SIG-M5 (cell line): ENCODE data around the gene TGIF2.
"Not testable (repeated sequence)": the region's sequence is repeated elsewhere in the genome, so short reads cannot be mapped to it uniquely, and the experiment has no call there.

Source experiments
- DNase-seq: peaks from one replicate; lab custom pipeline; 2025; lab: John Stamatoyannopoulos, UW

The TGIF2 gene

GRCh38 chr20:36547186-36548005, 26.0 kb upstream of the TGIF2 start:
- no peak for DNase-seq

GRCh38 chr20:36548006-36548315, 25.4 kb upstream of the TGIF2 start:
- no peak for DNase-seq

- DNase-seq = no peak
Measured at GRCh38 chr20:36548704-36549627, 24.4 kb upstream of the TGIF2 start.

GRCh38 chr20:36549628-36549941, 23.8 kb upstream of the TGIF2 start:
- no peak for DNase-seq

GRCh38 chr20:36549942-36550789, 23.2 kb upstream of the TGIF2 start:
- DNase-seq = no peak

GRCh38 chr20:36550790-36551299, 22.6 kb upstream of the TGIF2 start:
- no peak for DNase-seq

- DNase-seq = no peak
Measured at GRCh38 chr20:36555248-36555647, 18.1 kb upstream of the TGIF2 start.

GRCh38 chr20:36562724-36563123, 10.7 kb upstream of the TGIF2 start:
- no peak for DNase-seq

GRCh38 chr20:36563374-36563773, 10.0 kb upstream of the TGIF2 start:
- DNase-seq = no peak

- DNase-seq = not testable (repeated sequence)
Measured at GRCh38 chr20:36564078-36564725, 9.2 kb upstream of the TGIF2 start.

- DNase-seq = not testable (repeated sequence)
Measured at GRCh38 chr20:36564726-36565121, 8.7 kb upstream of the TGIF2 start.

GRCh38 chr20:36565520-36565919, 7.9 kb upstream of the TGIF2 start:
- no peak for DNase-seq

GRCh38 chr20:36569847-36570429, 3.5 kb upstream of the TGIF2 start:
- DNase-seq = no peak

GRCh38 chr20:36571564-36572504, 1.6 kb upstream of the TGIF2 start:
- DNase-seq = no peak

GRCh38 chr20:36572701-36573102, 695 bp upstream of the TGIF2 start:
- DNase-seq = no peak

GRCh38 chr20:36573798-36574365, 485 bp downstream of the TGIF2 start:
- no peak for DNase-seq

GRCh38 chr20:36574366-36575135, 1.2 kb downstream of the TGIF2 start:
- no peak for DNase-seq

- no peak for DNase-seq
Measured at GRCh38 chr20:36576081-36576445, 2.7 kb downstream of the TGIF2 start.
